HG02973 (cell line): ENCODE results near the gene SCGB3A1.

ENCODE experiments used
- ATAC-seq: cut with Tn5 transposase; IDR thresholded peaks from one replicate; pipeline ENCODE4 v1.9.1; 2021; ENCODE audit warnings: moderate library complexity; ENCODE audit not compliant: unreplicated experiment

The SCGB3A1 gene

DNA sequence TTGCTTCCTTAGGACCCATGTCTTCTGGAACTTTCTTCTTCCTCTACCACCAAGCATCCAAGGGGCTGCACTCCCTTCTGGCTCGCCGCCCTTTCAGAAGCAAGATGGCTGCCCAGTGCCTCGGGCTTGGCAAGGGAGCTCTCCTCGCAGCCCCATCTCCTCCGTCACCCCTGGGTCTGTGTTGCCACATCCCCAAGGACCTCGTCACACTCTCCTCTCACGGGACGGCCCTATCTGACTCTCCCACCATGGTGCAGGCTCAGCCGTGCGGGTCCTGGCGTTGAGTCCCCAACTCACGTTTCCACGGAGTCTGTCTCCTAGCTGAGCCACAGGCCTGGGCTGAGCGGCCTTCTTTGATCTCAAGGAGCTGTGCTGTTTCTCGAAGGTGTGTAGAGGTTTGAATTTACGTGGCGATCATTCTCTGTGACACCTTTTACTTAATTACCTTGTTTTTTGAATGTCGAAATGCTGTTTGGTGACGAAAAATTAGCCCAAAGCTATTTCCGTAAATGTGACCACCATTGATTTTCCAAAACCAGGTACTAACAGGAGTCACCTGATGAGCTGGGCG is 15.0 kb upstream of the SCGB3A1 start:
- ATAC-seq, result no peak

DNA sequence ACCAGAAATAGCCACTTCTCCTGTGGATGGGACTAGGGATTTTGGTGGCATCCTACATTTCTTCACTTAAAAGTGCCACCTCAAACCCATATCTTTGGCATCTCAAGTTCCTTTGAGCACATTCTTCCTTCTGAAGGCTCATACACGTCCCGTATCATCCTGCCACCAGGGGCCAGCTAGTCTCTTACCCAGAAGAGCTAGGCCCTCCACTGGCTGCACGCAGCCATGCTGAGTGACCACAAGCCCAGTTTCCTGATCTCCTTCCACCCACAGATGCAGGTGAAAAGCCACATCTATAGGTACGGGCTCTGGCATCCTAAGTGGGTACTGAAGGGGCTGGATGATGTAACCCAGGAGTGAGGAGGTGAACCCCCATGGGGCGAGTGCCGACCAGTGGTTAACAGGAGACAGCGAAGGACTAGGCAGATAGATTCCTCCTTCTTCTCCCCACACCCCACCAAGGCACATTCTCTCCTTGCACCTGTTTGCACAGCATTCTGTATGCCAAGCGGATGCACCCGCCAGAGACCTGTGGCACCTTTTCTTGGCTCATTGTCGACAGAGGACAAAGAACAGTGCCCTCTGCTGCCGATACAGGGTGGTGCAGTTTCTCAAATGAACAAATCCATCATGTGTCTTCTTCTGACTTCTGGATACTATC is 14.4 kb upstream of the SCGB3A1 start:
- no peak for ATAC-seq

DNA sequence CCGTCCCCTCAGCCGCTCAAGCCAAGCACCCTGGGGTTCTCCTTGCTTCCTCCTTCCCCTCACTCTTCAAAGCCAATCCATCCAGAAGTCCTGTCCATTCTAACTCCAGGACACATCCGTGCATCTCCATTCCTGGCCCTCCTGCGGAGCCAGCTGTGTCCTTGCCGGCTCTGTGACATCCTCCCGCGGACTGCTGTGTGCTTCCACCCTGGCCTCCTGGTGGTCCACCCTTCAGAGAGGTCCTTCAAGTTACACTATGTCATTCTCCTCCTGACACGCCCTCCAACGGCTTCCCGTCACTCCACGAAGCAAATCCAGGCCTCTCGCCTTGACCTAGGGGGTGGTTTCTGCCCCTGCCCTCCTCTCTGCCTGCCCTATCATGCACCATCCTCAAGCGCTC is 13.0 kb upstream of the SCGB3A1 start:
- ATAC-seq, result no peak

DNA sequence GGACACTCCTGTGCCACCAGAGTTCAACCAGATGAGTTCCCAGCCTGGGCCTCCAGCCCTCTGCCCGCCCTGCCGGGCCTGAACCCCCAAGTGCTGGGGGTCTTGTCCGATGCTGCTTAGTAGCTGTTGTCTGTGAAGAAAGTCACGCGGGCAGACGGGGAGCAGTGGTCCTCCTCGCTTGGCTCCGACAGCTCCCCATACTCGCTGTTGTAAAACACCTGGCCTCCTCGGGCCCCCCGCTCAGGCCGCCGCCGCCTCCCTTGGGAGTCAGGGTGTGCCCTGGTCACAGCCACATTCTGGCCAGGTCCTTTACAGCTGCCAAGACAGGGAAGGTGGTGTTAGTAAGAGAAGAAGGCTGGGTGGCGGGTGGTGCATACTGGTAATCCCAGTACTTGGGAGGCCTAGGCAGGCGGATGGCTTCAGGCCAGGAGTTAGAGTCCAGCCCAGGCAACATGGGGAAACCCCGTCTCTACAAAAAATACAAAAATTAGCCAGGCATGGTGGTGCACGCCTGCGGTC is 11.8 kb upstream of the SCGB3A1 start:
- no peak for ATAC-seq

DNA sequence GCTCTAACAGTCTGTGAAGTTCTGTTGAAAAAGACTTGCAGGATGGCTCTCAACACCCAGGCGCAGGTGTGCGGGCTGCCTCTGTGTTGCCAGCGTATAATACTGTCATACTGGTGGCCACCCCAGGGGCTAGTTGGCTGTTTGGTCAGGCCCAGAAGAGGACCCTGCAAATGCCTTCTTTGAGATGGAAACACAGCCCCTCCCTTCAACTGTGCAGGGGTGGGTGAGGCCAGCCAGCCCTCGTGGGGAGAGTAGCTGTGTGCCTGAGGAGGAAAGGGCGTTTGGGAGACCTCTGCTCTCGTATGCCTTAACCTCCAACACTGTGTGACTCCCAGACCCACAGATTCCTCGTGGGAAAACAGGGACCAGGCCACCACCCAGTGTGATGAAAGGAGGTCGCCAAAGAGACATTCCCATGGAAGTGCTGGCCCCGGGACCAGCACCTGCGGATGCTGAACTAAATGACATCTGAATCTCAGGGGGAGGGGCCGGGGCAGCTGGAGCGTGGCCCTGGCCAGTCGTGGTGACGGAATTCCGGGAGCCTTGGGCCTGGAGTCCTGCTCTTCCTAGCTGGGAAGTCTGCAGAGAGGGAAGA is 11.3 kb upstream of the SCGB3A1 start:
- ATAC-seq, result no peak

DNA sequence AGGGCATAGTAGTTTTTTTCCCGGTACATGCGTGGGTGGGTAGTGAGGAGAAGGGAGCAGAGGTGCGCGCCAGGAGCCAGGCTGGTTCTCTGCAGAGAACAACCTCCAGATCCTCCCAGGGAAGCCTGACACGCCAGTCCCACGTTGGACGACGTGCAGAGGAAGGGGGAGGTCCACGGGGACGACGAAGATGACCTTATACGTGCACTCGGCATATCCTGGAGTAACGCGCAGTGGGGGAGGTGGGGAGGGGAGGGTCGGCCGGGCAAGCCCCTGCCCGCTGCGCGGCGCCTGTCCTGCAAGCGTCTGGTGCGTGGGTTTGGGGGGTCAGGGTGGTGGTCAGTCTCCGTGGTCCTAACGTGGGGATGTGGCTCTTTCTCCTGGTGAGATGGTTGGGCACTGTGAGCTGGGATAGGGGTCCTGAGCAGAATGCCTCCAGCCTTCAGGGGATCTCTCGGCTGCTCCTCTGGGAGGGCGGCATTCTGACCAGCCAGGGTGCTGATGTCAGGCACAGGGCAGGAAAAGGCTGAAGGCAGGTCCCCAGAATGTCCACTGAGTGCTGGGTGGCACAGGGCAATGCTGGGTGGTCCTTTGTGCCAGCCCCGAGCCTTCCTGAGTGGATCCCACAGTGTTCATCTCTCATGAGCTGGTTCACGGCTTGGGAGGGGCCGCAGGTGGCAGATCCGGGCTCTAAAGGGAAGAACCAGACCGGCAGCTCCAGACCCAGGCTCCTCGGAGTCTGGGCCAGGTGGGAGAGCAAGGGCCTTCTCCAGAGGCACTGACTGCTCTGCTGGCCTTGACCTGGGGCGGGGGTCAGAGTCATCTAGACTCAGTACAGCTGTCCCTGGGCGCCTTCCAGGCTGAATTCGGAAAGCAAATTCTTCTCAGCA is 10.5 kb upstream of the SCGB3A1 start:
- ATAC-seq, result no peak

DNA sequence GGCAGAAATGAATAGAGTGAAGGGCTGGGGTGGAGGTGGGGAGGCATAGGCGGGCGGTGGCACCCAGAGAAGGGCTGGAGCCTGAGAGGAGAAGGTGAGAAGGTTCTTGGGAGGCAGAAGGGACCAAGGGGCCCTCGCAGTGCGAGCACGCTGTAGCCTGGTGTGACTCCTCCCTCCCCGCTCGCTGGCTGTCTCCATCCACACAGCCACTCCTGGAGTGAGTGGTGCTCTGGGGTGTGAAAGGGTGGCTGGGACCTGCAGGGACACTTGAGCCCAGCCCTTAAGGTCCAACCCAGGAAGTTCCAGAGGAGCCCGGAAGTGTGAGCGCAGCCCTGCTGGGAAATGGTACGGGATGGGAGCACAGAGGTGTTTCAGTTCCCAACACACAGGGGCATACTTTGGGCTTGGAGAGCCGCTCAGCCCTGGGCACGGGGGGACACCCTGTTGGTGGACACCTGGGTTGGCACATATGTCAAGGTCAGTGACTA is 9.3 kb upstream of the SCGB3A1 start:
- ATAC-seq, result no peak

DNA sequence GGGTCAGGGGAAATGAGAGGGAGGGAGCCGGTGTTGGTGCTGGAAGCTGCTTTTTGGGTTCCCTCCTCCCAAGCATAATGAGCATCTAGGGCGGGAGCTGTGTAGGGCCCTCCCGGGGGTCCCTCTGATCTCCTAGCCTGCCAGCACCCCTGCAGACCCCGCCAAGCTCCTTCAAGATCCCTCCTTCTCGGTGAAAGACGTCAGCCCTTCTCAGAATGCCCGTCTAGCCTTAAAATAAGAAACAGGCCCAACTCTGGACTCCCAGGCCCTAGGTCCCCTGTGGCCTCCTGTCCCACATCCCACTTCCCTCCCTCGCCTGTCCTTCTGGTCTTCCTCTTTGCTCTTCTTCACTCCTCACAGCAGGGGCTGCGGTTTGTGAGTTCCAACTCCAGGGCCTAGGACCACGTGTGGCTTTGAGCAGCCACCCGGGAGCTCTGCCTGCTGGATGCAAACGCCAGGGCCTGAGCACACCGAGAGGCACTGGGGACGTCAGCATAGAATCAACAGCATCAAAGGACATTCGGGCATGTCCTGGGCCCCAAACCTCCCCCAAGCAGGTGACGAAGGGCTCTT is 8.8 kb upstream of the SCGB3A1 start:
- no peak for ATAC-seq

DNA sequence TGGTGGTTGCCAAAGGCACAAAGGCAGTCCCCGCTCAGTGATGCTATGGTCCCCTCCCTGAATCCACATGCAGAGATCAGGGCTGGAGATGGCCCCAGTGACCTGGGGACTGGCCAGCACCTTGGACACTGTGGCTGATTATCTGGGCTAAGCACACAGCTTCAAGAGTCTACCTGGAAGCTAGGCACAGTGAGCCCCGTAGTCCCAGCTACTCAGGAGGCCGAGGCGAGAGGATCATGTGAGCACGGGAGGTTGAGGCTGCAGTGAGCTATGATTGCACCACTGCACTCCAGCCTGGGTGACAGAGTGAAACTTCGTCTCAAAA is 8.3 kb upstream of the SCGB3A1 start:
- ATAC-seq, result no peak

DNA sequence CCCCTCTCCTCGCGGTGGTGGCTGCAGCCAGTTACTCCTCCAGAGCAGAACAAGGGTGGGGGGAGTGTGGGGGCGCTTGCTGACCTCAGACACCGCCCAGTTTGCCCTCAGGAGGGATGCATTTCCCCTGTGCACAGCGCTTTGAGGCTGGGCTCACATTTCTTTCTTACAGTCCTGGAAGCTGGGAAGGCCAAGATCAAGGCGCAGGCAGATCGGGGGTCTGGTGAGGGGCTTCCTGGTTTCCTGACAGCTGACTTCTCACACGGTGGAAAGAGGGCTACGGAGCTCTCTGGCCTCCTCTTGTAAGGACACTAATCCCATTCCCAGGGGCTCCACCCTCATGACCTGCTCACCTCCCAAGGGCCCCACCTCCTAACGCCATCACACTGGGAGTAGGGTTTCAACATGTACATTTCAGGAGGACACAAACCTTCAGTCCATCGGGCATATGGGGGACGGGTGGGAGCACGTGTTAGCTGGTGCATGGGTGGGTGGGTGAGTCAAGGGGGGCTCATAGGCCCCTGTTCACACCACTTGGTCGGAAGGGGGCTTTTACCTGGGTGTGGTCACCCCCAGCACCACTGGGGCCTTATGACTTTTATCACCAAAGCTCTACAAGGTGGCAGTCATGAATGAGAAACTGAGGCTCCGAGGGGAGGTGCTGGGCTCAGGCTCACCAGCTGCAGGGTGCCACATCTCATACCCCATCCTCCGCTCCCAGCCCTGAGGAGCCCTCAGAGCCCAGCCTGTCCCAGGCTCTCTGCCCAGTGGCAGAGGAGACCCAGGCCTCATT is 7.7 kb upstream of the SCGB3A1 start:
- ATAC-seq, result no peak

DNA sequence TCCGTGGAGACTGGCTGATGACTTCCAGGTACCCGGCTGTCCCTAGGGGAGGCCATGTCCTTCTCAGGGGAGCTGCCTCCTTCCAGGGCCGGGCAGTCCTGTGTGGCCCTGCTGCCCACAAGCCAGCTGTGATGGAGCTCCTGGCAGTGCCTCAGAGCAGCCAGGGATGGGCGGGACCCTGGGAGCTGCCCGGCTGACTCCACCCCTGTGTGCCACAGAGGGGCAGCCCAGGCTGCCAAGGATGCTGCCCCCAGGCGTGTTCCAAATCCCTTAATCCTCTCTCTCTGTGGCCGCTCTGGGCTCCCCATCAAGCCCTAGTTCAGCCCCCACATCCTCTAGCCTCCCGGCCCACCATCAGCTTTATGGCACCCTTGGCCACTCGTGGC is 7.0 kb upstream of the SCGB3A1 start:
- no peak for ATAC-seq

DNA sequence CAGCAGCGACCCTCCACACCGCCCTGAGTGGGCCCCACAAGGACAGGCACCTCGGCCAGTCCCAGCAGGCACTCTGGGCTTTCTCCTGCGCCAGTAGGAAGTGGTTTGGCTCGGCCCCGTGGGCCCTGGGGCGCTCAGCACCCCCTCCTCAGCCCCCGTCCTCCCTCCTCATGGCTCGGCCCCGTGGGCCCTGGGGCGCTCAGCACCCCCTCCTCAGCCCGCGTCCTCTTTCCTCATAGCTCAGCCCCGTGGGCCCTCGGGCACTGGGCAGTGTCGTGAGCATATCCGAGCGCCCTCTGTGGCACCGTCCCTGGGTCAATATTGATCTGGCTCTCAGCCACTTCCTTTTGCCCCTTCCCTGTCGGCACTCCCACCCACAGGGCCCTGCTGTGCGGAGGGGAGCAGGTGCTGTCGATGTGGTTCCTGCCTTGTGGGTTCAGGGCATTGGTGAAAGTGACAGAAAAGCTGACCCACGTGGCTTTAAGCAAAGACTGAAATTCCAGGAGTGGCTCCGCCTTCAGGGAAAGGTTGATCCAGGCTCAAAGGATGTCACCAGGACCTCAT is 5.5 kb upstream of the SCGB3A1 start:
- no peak for ATAC-seq

DNA sequence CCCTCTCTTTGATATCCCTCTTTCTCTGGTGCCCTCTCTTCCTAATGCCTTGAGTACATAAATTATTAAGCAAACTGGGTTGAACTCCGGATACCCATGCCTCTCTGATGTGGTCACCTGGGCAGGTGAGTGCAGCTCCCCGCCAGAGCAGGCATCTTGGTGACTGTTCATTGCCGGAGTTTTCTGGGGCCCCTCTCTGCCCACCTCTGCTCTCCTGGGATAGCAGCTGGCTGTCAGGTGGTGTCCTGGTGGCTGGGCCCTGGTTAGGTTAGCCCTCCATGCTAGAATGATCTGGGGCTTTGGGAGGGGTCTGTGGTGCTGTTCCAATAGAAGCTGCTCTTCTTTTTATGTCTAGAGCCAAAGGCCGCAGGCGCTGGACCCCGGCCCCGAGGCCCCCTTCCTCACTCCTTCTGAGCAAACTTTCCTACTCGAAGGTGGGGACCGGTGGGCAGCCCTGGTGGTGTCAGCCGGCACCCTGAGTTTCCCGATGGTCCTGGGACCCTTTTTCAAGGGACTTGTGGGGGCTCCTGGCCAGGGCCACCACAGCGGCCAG is 4.9 kb upstream of the SCGB3A1 start:
- ATAC-seq, result no peak

DNA sequence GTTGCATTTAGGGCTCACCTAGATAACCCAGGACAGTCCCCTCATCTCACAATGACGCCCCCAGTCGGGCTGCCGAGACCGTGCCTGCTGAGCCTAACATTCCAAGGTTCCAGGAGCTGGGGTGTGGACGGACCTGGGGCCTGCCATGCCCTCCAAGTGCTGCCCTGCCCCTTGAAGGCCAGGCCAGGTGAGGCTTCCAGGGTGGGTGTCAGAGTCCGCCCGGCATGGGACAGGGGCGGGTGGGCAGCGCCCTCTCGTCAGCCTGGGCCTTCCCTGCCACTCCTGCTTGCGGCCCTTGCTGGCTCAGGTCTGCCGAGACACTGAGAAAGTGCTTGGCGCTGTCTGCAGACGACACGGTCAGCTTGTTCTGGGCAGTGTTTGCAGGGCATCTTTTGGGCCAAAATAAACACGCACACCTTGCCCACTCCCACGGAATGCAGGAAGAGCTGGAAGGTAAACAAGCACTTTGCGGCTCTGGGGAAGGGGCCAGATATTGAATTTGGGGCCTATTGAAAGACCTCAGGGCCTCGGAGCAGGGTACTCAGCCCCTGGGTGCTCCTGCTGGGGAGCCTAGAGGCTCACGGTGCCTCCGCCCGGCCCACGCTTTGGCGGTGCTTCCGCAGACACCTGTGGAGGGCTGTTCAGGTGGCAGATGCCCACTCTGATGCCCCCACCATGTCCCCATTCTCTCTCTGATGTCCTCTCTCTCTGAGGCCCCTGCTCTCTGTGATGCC is 4.2 kb upstream of the SCGB3A1 start:
- ATAC-seq, result no peak

DNA sequence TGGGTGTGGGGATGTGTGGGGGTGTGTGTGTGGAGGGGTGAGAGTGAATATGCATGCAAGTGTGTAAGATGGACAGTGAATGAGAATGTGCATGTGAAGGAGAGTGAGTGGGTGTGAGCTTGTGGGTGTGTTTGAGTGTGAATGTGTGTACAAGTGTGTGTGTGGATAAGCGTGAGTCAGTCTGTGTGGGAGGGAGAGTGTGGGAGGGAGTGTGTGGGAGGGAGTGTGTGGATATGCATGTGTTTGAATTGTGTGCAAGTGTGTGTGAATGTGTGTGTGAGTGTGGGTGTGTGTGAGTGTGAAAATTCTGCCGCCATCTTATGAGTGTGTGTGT is 3.7 kb upstream of the SCGB3A1 start:
- no peak for ATAC-seq

DNA sequence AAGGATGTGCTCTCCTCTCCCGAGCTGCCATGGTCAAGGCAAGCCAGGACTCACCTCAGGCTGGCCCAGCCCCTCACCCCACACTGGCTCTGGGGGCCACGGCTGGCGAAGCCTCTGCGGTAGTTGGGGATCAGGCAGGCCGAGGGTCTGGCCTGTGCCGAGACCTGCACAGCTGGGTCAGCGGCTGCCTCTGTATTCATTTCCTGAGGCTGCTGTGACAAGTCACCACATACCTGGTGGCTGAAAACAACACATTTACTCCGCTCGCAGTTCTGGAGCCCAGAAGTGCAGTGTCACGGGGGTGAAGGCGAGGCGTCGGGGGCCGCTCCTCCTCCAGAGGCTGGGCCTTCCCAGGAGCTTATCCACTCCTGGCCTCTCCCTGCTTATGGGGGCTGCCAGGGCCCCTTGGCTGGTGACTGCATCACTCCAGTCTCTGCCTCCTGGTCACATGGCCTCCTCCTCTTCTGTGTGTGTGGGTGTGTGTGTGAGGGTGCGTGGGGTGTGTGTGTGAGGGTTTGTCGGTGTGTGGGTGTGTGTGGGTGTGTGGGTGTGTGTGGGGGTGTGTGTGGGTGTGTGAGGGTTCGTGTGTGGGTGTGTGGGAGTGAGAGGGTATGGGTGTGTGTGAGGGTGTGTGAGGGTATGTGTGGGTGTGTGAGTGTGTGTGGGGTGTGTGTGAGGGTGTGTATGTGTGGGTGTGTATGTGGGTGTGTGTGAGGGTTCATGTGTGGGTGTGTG is 3.2 kb upstream of the SCGB3A1 start:
- ATAC-seq, result no peak

DNA sequence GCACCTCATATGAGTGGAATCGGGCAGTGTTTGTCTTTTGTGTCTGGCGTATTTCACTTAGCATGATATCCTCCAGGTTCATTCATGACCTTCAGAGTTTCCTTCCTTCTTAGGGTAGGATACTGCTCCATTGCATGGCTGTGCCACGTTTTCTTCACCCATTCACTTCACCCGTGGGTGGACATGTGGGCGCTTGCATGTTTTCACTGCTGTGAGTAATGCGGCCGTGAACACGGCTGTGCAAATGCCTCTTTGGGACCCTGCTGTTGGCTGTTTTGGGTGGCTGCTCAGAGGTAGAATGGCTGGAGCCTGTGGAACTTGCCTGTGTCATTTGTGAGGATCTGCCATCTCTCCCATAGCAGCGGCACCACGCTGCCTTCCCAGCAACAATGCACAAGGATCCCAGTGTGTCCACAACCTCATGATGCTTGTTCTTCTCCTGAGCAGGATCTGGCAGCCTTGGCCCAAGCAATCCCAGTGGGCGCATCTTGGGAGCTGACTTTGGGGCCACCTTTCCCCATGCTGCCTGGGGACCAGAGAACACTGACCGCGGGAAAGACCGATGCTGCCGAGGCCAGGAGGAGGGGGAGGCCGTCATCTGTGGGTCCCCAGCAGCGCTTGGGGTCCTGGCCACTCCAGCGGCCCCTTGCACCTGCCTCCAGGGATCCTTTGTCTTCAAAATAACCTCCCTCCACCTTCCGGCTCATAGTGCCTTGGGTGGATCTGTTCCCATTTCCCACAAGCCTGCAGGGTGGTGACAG is 2.3 kb upstream of the SCGB3A1 start:
- no peak for ATAC-seq

DNA sequence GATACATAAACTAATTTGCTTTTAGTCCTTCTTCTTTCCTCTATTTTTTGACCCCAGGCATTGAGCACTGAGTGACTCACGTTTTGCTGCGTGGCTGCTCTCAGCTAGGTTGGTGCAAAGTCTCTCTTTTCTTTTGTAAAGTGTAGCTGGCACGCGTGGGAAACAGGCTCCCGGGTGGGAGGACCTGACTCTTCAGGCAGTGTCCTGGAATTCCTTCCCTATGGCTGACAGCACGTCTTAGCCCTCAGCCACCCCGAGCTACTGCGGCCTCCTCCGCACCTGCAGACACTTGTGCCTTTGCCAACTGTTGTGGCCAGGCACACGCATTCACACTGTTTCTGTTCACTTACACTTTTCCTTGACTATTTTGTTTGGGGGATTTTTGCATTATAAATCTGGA is 877 bp upstream of the SCGB3A1 start:
- no peak for ATAC-seq
